Stimulated activated CD8-positive, alpha-beta memory T cell treated with anti-CD3 and anti-CD28 coated beads, Interleukin-15, amount 100 ng/mL, for 24 hours (primary cell): ENCODE measurements around the gene AKR1C2.
"Not testable (repeated sequence)": the region's sequence is repeated elsewhere in the genome, so short reads cannot be mapped to it uniquely, and the experiment has no call there.

ENCODE experiments used
- DNase-seq: peaks from one replicate; pipeline ENCODE4 v3.0.0-alpha.2; 2020; ENCODE audit warnings: low read depth

The AKR1C2 gene

GRCh38 chr10:4956955-4957645 lies 46.6 kb downstream of the AKR1C2 start:
- not testable (repeated sequence) for DNase-seq

GRCh38 chr10:4956088-4956487 lies 47.6 kb downstream of the AKR1C2 start:
- not testable (repeated sequence) for DNase-seq

GRCh38 chr10:4953405-4953804 lies 50.3 kb downstream of the AKR1C2 start:
- DNase-seq, result no peak

- not testable (repeated sequence) for DNase-seq
Observed at GRCh38 chr10:4951512-4952162, 52.0 kb downstream of the AKR1C2 start.

GRCh38 chr10:4947635-4948596 lies 55.7 kb downstream of the AKR1C2 start:
- no peak for DNase-seq

- no peak for DNase-seq
Observed at GRCh38 chr10:4947039-4947634, 56.5 kb downstream of the AKR1C2 start.

- DNase-seq, result no peak
Observed at GRCh38 chr10:4945766-4946717, 57.6 kb downstream of the AKR1C2 start.

GRCh38 chr10:4944841-4945240 lies 58.8 kb downstream of the AKR1C2 start:
- no peak for DNase-seq

- no peak for DNase-seq
Observed at GRCh38 chr10:4943821-4944220, 59.8 kb downstream of the AKR1C2 start.

- not testable (repeated sequence) for DNase-seq
Observed at GRCh38 chr10:4943416-4943815, 60.2 kb downstream of the AKR1C2 start.

GRCh38 chr10:4942931-4943330 lies 60.7 kb downstream of the AKR1C2 start:
- DNase-seq, result not testable (repeated sequence)

GRCh38 chr10:4941540-4942330 lies 61.9 kb downstream of the AKR1C2 start:
- no peak for DNase-seq

GRCh38 chr10:4940909-4941308 lies 62.7 kb downstream of the AKR1C2 start:
- not testable (repeated sequence) for DNase-seq

- not testable (repeated sequence) for DNase-seq
Observed at GRCh38 chr10:4940073-4940428, 63.6 kb downstream of the AKR1C2 start.

- no peak for DNase-seq
Observed at GRCh38 chr10:4939224-4940072, 64.2 kb downstream of the AKR1C2 start.
